Endodermal cell (in vitro differentiated cells): ENCODE results near the gene CEP85L. TPM values are rescaled to one million over a fixed set of nuclear protein-coding genes. Genes with fewer than 3 reads are reported as not detected.

Experiments used
- DNase-seq: peaks from one replicate; pipeline ENCODE4 v3.0.0-alpha.2; 2017
- H3K27ac ChIP-seq: 2 replicates; pipeline ENCODE4 v1.5.1; 2013; ENCODE audit warnings: mild to moderate bottlenecking, low read depth, low read length, moderate library complexity
- H3K27me3 ChIP-seq: 2 replicates; pipeline ENCODE4 v1.6.1; 2013; ENCODE audit warnings: mild to moderate bottlenecking, low read length, moderate library complexity; ENCODE audit not compliant: insufficient read depth, control insufficient read depth, poor library complexity, severe bottlenecking
- H3K36me3 ChIP-seq: 2 replicates; pipeline ENCODE4 v1.7.0; 2013; ENCODE audit warnings: mild to moderate bottlenecking, low read length, moderate library complexity; ENCODE audit not compliant: control insufficient read depth, insufficient read depth
- H3K4me1 ChIP-seq: one replicate; pipeline ENCODE4 v1.7.0; 2013; ENCODE audit warnings: low read length; ENCODE audit not compliant: control insufficient read depth, insufficient read depth
- H3K4me3 ChIP-seq: 2 replicates; pipeline ENCODE4 v1.5.1; 2013; ENCODE audit warnings: mild to moderate bottlenecking, low read length, moderate library complexity
- H3K9ac ChIP-seq: 2 replicates; pipeline ENCODE4 v1.6.1; 2013; ENCODE audit warnings: mild to moderate bottlenecking, low read length, moderate library complexity; ENCODE audit not compliant: poor library complexity, severe bottlenecking; ENCODE audit errors: extremely low read depth
- H3K9me3 ChIP-seq: 2 replicates; pipeline ENCODE4 v1.6.1; 2013; ENCODE audit warnings: mild to moderate bottlenecking, low read length, moderate library complexity; ENCODE audit not compliant: control insufficient read depth
- H3K27ac Mint-ChIP-seq: 2 replicates; pipeline ENCODE4 v1.8.0; 2020; ENCODE audit warnings: mixed read lengths
- H3K27me3 Mint-ChIP-seq: 2 replicates; pipeline ENCODE4 v1.8.0; 2021; ENCODE audit warnings: mild to moderate bottlenecking, mixed read lengths; ENCODE audit not compliant: insufficient read depth
- H3K36me3 Mint-ChIP-seq: 2 replicates; pipeline ENCODE4 v1.8.0; 2020; ENCODE audit warnings: low read depth, mixed read lengths
- H3K4me1 Mint-ChIP-seq: 2 replicates; pipeline ENCODE4 v1.8.0; 2020; ENCODE audit warnings: mixed read lengths
- H3K4me3 Mint-ChIP-seq: 2 replicates; pipeline ENCODE4 v1.8.0; 2020; ENCODE audit warnings: mild to moderate bottlenecking, moderate library complexity, mixed read lengths
- H3K9me3 Mint-ChIP-seq: 2 replicates; pipeline ENCODE4 v1.8.0; 2020; ENCODE audit warnings: mild to moderate bottlenecking, mixed read lengths
- CTCF ChIP-seq: fragments of 200-600 bp; sonication (generic); conservative IDR thresholded peaks from 2 replicates; pipeline ENCODE4 v1.5.0; 2021; ENCODE audit warnings: antibody characterized with exemption, mild to moderate bottlenecking
- WGBS, 2 experiments: methylation state at CpG; one replicate each; pipeline versions ENCODE4 v1.1.5 to v1.1.7; 2013; ENCODE audit warnings: missing lambda C conversion rate in 2 of 2, mixed read lengths in 1 of 2; ENCODE audit not compliant: insufficient coverage in 1 of 2, insufficient read length in 1 of 2; 5-methylcytosine and 5-hydroxymethylcytosine counted together
- total RNA-seq, 2 donors: library from RNA; stranded (reverse); fragmentation: NEBNext Ultra II Directional in 1 of 2; extraction: Animal tissue kit (Norgen Biotek cat#: 25700) in 1 of 2; gene quantifications; 2 replicates in 1 of 2; 3 replicates in 1 of 2; pipeline ENCODE4 v1.2.1, GENCODE V29; 2021

Gene CEP85L
- total RNA-seq, 2 donors from 2014 or later, result 6.7 to 10.2 TPM

- peaks cover 7% of the 10 kb centered on the region for H3K9me3 ChIP-seq
- no peaks in the 10 kb centered on the region for H3K36me3 ChIP-seq
- H3K27ac ChIP-seq, result no peak overlapping the region
- H3K27me3 ChIP-seq, result no peaks in the 10 kb centered on the region
- H3K4me3 Mint-ChIP-seq, result no peak overlapping the region
- 86 to 87% methylated on average over 4 to 5 of the region's 5 CpGs for WGBS, 2 experiments
- DNase-seq, result peak; percentile 39
- H3K4me1 Mint-ChIP-seq, result no peaks in the 10 kb centered on the region
- no peak overlapping the region for H3K4me3 ChIP-seq
- TF ChIP-seq CTCF, result peak; percentile 30
- no peak overlapping the region for H3K27ac Mint-ChIP-seq
- peaks cover 8% of the 10 kb centered on the region for H3K9me3 Mint-ChIP-seq
- no peaks in the 10 kb centered on the region for H3K27me3 Mint-ChIP-seq
- peaks cover 2% of the 10 kb centered on the region for H3K36me3 Mint-ChIP-seq
- H3K9ac ChIP-seq, result no peak overlapping the region
- no peaks in the 10 kb centered on the region for H3K4me1 ChIP-seq
These were observed 54.5 kb downstream of the CEP85L start for GRCh38 chr6:118596774-118597320.

GRCh38 chr6:118594877-118595276 lies 56.5 kb downstream of the CEP85L start:
- Mint-ChIP-seq H3K4me1 (no peaks in the 10 kb centered on the region), H3K27me3 (no peaks in the 10 kb centered on the region), H3K36me3 (peaks cover 2% of the 10 kb centered on the region), H3K4me3 (no peak overlapping the region), H3K9me3 (peaks cover 8% of the 10 kb centered on the region), H3K27ac (no peak overlapping the region)
- WGBS, 2 experiments, result 95% methylated on average over 1 of the region's 1 CpG; no CpG with 5 or more reads in 1 of the 2 experiments
- Histone ChIP-seq H3K9ac (no peak overlapping the region), H3K4me3 (no peak overlapping the region), H3K9me3 (peaks cover 7% of the 10 kb centered on the region), H3K27ac (no peak overlapping the region), H3K27me3 (no peaks in the 10 kb centered on the region), H3K4me1 (no peaks in the 10 kb centered on the region), H3K36me3 (no peaks in the 10 kb centered on the region)
- TF ChIP-seq CTCF, result no peak
- no peak for DNase-seq

GRCh38 chr6:118591897-118592296 lies 59.5 kb downstream of the CEP85L start:
- no peaks in the 10 kb centered on the region for H3K4me1 Mint-ChIP-seq
- 88% methylated on average over 2 of the region's 3 CpGs; no CpG with 5 or more reads in 1 of the 2 experiments for WGBS, 2 experiments
- no peak overlapping the region for H3K27ac Mint-ChIP-seq
- TF ChIP-seq CTCF, result no peak
- H3K9me3 ChIP-seq, result peaks cover 5% of the 10 kb centered on the region
- H3K27me3 Mint-ChIP-seq, result no peaks in the 10 kb centered on the region
- no peak overlapping the region for H3K9ac ChIP-seq
- no peak overlapping the region for H3K4me3 ChIP-seq
- no peak overlapping the region for H3K4me3 Mint-ChIP-seq
- H3K27ac ChIP-seq, result no peak overlapping the region
- no peak for DNase-seq
- H3K36me3 ChIP-seq, result no peaks in the 10 kb centered on the region
- no peaks in the 10 kb centered on the region for H3K36me3 Mint-ChIP-seq
- peaks cover 5% of the 10 kb centered on the region for H3K9me3 Mint-ChIP-seq
- H3K4me1 ChIP-seq, result no peaks in the 10 kb centered on the region
- H3K27me3 ChIP-seq, result no peaks in the 10 kb centered on the region
